D721Med (cell line): ENCODE measurements around the gene CWC27.

Experiments
- DNase-seq: peaks from one replicate; pipeline ENCODE4 v3.0.0; 2011; ENCODE audit warnings: low spot score; ENCODE audit not compliant: insufficient read length
- FAIRE-seq: peaks from 2 replicates; lab custom pipeline; 2011; peaks lifted over from hg19 to GRCh38; lab: Jason Lieb, UNC
- TF ChIP-seq, protein P1 (sequence below): IDR thresholded peaks from 2 replicates; pipeline ENCODE4 v1.5.1; 2012; ENCODE audit warnings: mild to moderate bottlenecking, control low read depth; ENCODE audit not compliant: insufficient read depth; ENCODE audit errors: missing control alignments

CWC27 gene

GRCh38 chr5:64952951-64953673 is 184.4 kb downstream of the CWC27 start:
- FAIRE-seq, result no peak
- DNase-seq, result no peak
- TF ChIP-seq, protein P1, sequence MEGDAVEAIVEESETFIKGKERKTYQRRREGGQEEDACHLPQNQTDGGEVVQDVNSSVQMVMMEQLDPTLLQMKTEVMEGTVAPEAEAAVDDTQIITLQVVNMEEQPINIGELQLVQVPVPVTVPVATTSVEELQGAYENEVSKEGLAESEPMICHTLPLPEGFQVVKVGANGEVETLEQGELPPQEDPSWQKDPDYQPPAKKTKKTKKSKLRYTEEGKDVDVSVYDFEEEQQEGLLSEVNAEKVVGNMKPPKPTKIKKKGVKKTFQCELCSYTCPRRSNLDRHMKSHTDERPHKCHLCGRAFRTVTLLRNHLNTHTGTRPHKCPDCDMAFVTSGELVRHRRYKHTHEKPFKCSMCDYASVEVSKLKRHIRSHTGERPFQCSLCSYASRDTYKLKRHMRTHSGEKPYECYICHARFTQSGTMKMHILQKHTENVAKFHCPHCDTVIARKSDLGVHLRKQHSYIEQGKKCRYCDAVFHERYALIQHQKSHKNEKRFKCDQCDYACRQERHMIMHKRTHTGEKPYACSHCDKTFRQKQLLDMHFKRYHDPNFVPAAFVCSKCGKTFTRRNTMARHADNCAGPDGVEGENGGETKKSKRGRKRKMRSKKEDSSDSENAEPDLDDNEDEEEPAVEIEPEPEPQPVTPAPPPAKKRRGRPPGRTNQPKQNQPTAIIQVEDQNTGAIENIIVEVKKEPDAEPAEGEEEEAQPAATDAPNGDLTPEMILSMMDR, result no peak

- TF ChIP-seq, protein P1, result no peak
- FAIRE-seq, result no peak
- no peak for DNase-seq
Observed at GRCh38 chr5:64954518-64954917, 185.8 kb downstream of the CWC27 start.

- no peak for FAIRE-seq
- TF ChIP-seq, protein P1, result peak; percentile 35
- DNase-seq, result no peak
Observed at GRCh38 chr5:64958757-64959391, 190.1 kb downstream of the CWC27 start.

DNA sequence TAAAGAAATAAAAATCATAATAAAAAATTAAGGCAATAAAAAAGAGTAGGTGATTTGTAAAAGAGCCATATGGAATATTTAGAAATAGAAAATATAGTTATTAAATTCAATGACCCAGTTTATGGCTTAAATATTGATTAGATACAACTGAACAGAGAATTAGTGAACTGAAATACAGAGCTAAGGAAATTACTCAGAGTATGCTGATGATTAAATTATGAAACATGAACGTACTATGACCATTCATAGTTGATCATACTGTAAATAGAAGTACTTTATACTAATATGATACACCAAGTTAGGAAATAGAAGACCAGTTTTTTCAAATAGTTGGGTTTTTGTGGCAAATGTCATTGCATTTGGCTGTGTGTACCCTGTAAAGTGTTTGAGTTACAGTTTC is 194.5 kb downstream of the CWC27 start:
- TF ChIP-seq, protein P1, result no peak
- DNase-seq (no peak), FAIRE-seq (no peak)

- no peak for FAIRE-seq
- TF ChIP-seq, protein P1, result no peak
- no peak for DNase-seq
Observed at GRCh38 chr5:64968591-64969110, 199.9 kb downstream of the CWC27 start.

GRCh38 chr5:64969578-64969977 is 200.8 kb downstream of the CWC27 start:
- DNase-seq, result no peak
- FAIRE-seq, result no peak
- TF ChIP-seq, protein P1, result no peak

- FAIRE-seq, result no peak
- TF ChIP-seq, protein P1, result no peak
Observed at GRCh38 chr5:64971513-64971912, 202.8 kb downstream of the CWC27 start.

More at GRCh38 chr5:64971513-64971912, 202.8 kb downstream of the CWC27 start:
- no peak for DNase-seq
